NCI-H128 (cell line): ENCODE measurements around the gene DISC1.

Experiments used
- DNase-seq: peaks from one replicate; lab custom pipeline; 2025; ENCODE audit not compliant: unreplicated experiment; lab: John Stamatoyannopoulos, UW

Gene DISC1

DNA sequence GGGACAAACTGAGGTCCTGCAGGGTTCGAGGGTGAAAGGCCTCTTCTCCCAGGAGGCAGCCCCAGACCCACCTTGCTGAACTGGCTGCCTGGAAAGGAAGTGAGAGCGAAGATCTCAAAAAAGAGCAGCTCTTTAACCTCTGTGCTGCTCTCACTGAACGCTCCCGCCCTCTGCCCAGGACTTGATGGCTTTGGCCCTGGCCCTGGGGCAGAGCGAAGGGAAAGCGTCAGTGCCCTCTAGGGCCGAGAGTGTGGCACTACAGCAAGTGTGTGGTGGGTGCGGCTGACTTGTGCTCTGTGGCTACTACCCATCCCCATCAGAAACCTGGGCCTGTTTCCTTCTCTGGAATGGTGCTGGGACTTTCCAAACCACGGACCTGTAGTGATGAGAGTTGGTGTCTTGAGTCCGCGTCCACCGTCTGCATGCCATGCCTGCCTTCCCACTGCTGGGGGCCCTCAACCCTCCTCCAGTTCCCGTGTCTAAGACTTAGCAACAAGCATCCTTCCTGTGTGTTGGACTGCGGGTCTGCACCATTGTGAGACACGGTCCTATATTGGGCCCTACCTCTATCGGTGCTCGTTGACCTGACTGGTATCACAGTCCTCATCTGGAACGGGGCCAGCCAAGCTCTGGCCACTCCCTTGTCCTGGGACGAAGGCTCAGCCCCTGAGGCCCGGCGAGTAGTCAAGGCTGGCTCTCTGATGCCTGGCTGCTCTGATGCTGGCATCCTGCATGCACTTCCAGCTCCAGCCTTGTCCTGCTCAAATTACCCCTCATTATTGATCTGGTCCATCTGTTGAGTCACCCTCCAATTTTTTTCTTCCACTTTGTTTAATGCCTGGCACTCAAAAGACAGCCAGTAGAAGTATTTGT lies 180.3 kb downstream of the DISC1 start:
- no peak for DNase-seq

DNA sequence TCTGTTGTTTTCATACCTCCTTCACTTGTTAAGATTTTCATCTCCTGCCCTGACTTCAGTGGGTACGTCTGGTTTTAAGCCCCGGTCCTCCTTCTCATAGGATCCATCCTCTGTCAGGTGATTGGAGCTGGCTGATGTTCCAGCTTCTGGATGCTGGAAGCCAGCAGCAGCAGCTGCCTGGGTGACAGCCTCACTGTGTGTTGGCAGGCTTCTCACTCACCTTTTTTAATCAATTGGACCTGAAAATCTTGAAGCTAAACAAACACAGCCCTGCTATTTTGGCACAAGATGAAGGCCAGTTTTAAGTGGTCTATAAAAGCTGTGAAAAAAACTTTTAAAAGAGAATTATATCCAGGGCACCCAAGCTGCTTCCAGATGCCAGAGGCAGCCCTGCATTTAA lies 181.0 kb downstream of the DISC1 start:
- no peak for DNase-seq

DNA sequence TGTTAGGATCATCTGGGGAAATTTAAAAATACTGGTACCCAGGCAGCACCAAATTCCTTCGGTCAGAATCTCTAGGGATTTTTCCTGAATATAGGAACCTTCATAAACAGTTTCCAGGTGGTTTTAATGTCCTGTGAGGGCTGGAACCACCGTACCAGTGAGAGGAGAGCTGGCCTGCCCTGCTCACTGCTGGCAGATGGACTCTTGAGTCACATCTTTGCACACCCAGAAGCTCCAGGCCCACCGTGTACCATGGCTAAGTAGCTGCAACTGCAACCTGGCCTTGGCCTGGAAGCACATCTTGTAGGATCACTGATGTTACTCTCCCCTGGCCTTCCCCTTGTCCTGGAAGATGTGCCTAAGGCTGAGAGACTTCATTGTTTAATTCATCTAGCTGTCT lies 181.5 kb downstream of the DISC1 start:
- no peak for DNase-seq

DNA sequence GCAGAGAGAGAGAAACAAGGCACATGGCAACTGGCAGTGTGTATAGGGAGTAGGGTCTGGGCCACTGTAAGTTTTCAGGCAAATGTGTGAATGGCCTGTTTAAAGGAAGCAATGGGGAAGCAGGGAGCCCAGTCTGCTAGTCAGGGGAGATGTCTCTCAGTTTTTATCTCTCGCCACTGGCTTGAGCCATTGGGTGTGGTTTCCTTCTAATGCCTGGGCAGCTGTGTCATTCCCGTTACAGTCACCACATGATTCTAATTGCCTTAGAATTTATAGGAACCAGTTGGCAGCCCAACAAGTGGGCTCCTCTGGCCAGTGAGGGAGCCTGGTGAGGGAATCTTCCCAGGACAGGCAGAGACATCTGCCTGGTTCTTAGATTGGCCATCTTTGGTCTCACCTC lies 182.4 kb downstream of the DISC1 start:
- DNase-seq, result no peak

DNA sequence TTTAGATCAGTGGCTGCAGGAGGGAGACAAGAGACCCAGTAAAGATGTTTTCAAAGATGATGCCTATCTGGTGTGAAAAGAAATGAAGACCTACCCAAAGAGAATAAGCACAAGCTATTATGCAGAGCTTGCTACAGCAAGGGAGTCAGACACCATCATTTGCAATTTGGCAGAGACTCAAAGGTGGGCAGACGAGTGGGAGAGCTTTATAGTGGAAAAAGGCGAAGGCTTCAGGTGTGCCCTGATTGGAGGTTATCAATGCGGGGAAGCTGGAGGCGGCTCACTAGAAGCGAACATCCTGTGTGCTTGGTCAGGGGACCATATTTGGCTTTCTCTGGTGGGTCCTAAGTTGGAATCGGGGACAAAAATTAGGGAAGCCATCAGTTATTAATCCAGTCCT lies 183.8 kb downstream of the DISC1 start:
- DNase-seq, result no peak

DNA sequence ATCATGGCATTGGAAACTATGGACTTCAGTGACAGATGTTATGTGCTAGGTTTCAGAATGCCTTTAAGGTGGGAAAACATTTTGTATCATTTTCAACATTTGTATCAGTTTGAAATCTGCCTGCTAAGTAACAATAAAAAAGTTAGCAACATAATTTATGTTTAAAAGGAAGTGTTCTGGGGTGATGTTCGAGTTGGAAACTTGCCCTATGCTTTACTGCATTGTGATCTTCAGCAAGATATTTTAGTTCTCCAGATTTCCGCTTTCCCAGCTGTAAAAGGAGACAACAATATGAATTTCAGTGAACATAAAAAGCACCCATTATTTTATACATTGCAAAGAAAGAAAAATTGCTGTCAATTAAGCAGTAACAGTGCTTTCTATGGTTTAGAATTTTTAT lies 187.4 kb downstream of the DISC1 start:
- DNase-seq, result no peak

DNA sequence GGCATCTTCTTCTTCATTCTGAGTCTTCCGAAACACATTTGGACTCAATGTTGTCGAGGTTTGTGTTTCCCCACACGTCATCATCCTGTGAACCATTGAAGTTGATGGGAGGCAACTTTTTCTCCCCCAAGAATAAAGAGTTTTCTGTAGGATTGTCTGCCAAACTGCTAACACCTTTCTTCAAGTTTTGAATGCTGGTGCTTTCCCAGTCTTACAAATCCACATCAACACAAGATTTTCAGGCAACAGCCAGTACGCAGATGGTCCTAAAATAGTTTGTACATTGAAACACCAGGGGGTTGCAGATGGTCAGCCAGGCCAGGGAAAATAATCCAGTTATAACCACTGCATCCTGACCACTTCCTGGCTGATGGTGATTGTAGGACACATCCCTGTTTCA lies 187.9 kb downstream of the DISC1 start:
- no peak for DNase-seq

DNA sequence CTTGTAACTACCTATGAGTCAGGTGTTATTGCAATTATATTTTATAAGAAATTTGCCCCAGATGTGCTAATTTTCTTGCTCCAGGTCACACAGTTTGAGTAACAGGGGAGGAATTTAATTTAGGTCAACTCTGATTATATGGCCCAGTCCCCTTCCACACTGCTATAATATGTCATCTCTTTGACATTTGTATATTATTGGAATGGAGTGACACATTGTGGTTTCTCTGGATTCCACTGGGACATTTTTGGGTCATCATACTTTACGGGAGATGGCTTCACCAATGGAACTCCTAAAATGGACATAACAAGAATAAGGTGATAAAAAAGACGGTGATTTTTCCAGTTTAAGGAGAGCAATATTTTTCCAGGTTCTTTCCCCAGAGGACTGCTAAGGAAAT lies 191.2 kb downstream of the DISC1 start:
- DNase-seq, result no peak

DNA sequence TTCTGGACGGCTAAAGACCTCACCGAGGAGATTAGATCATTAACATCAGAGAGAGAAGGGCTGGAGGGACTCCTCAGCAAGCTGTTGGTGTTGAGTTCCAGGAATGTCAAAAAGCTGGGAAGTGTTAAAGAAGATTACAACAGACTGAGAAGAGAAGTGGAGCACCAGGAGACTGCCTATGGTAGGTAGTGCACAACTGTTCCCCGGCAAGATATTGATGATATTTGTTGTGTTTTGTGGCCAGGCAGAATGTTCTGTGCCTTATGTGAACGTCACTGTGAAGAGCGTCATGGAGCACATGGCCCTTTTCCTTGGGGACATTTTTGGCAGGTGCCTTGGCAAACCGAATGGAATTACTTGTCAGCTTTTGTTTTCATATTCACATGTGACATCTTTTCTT lies 191.7 kb downstream of the DISC1 start:
- no peak for DNase-seq

DNA sequence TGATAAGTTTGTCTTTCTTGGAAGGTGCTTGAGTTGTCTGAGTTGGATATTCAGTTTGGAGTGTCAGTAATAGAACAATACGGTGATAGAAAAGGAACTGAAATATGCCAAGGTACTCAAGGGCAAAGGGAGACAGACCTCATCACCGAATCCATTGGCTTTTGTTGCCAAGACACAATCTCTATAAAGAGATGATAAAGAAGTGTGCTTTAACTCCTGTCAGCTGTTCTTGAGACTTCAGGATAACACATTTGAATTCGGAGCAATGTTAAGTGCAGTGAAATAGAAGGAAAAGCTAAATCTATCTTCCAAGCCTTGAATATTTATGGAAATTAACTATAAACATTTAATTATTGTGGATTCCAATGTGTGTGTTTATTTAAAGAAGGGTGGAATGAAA lies 194.7 kb downstream of the DISC1 start:
- DNase-seq, result no peak

DNA sequence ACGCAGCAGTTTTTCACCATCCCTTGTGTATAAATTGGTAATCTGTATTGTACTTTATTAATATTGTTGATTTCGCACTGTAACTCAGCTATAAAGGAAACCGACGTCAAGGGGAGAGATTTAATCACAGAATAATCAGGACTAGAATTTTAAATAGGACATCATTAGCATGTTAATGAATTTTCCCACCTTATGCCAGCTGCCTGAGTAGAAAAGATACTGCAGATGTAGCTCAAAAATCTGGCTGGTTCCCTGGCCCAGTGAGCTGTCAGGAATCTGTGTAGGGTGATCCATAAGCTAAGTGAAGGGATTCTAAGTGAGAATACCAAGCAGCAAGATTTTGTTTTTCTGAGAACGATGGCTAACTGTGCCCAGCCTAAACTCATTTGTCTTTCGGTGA lies 195.5 kb downstream of the DISC1 start:
- no peak for DNase-seq

DNA sequence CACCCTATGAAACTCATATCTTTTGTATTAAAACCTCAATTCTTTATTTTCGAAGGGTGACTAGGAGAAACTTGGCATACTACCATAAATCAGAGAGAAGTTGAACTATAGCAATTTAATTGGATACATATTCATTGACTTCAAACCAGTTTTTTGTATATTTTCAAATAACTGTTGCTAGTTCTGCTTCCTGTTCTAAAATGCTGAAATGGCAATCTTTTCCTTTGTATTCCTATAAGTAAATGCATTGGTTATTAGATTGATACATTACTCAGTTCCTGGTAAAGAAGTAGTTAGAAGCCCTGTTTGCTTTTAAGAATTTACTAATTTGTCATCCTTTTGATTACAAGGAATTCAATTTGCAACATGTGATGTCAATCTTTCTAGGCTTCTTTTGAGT lies 200.0 kb downstream of the DISC1 start:
- DNase-seq, result no peak

DNA sequence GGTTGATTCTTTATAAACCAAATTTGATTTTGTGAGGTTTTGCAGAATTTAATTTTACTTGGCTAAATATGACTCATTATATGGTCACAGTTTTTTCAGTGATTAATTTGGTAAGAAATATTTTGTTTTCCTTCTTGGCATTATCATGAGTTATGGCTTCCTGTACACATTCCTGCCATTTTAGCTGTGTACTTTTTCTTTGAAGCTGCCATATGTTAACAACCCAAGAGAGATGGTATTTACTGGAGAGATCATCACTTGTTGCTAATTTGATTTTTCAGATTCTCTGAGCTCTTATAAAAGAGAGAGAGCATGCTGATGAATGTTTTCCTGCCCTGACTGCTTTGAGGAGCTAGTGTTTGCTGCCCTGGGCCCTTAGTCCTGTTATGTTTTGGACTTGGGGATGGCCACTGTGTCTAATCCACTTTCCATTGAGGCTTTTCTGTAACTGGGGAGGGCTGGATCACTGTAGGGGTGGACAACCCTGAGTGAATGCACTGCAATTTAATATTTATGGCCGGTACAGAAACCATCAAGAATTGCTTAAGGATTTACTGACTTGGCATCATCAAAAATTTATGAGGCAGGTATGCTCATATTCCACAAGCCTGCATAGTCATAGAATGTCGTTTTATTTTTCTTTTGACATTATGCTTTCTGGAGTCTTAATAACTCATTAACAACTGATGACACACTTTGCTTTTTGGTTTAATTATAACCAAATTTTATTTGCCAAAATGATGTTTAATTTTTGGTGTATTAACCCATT lies 200.9 kb downstream of the DISC1 start:
- DNase-seq, result no peak

DNA sequence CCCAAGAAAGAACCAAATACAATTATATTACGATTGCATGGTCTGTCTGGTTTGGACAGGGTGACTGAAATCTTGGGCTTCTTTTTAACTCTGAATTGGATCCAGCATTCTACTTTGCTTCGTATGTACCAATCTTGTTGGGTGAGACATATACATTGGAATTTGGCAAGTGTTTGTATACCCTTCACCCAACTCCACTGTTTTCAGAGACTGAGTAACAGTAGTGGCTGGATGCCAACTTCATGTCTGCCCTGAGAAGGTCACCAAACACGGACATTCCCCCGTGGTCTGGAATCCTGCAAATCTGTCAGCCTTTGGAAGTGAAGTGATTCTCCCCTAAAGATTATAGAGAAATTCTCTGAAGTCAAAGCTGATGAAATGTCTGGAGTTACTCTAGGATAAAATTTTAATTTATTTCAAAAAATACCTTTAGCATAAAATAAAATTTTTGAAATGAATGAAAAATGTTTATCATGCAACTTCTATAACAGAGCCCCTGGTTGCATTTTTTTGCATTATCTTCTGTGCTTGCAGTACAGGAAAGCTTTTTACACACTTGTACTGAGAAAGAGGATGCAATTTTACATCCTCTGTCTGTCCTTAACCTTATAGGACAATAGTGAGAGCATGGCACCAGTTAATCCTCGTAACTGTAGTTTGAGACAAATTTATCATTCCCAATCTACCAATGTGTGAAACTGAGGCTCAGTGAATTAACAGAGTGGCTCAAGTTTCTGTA lies 201.8 kb downstream of the DISC1 start:
- no peak for DNase-seq

DNA sequence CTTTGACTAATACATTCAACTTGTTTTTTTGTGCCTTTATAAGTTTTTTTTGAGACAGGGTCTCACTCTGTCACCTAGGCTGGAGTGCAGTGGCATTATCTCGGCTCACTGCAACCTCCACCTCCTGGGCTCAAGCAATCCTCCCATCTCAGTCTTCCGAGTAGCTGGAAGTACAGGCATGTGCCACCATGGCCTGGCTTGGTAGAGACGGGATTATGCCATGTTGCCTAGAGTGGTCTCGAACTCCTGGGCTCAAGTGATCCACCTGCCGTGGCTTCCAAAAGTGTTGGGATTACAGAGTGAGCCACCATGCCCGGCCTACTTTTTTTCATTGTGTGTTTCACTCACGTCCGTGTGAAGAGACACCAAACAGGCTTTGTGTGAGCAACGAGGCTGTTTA lies 202.7 kb downstream of the DISC1 start:
- DNase-seq, result no peak

DNA sequence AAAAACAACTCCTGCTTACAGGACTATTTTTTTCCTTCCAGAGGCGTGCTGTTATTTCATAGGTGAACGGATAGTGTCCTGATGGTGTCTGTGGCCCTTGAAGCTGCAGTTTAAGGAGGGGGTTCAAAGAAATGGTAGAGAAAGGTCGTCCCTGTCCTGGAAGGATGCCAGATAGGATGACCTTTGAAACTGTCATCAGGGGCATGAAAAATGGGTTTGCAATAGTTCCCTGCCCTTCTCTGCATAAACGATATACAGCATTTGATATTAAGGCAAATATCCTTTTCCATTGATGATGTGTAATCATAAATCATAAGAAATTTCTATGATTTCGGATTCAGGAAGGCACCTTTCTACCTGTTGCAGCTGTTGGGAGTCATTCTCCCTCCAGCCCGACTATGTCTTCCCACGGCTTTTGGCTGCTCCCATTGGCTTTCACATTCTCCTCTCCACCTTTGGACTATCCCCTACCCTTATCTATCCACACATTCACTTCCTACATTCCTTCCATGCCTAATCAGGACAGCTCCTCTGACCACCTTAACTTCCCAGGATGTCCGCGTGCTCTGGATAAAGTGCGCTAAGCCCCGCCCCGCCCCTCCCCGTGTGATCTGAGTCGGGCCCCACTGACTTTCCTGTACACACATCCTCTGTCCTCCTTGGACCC lies 209.8 kb downstream of the DISC1 start:
- DNase-seq, result no peak

DNA sequence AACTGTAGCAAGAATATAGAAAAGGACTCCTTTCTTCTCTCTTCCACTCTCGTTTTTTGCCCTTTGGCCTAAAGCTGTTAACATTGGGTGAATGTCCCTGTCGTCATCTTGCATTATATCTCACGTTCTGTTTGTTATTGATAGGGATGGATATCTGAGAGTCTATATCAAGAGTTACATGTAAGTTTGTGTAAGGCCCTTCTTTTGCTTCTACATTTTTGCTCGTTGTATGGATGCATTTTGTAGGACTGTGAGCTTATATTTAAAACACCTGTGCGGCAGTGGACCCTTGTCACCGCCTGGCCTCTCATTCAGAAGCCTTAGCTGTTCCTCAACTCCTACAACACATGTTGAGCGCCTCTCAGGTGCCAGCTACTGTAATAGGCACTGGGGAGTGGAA lies 211.9 kb downstream of the DISC1 start:
- DNase-seq, result no peak

DNA sequence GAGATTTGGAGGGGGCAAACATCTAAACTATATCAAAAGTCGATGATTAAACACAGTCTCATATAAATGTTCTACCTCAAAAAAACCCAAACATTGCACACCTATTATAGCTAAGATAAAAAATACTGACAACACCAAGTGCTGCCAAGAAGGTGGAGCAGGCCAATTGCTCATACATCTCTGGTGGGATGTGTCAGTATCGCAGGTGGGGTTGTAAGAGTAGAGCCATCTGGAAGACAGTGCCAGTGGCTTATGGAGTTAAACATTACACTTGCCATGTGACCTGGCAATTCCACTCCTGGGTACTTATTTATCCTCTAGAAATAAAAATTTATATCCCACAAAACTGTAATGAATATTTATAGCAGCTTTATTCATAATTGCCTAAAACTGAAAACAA lies 213.4 kb downstream of the DISC1 start:
- DNase-seq, result no peak

DNA sequence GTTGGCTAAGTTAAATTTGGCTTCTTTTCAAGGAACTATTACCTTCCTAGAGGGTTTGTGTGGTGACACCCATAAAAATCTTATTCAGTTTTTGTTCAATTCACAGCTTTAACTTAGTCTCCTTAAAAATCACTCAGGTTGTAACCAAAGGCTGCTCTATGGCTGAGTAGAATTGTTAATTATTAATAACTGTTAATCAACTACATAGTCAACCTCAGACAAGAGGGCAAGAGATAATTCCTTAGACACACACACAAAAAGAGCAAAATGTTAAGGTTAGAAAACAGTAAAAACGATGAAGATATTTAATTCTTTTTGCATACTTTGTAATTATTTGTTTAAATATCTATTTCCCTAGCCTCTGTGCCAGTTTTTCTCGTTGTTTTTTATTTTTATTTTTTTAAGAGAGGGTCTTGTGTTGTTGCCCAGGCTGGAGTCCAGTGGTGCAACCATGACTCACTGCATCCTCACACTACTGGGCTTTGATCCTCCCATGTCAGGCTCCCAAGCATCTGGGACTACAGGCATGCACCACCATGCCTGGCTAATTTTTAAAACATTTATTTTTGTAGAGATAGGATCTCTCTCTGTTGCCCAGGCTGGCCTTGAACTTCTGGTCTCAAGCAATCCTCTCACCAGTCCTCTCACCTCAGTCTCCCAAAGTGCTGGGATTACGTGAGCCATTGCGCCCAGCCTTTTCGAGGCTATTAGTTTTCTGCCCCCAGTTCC lies 215.2 kb downstream of the DISC1 start:
- no peak for DNase-seq

DNA sequence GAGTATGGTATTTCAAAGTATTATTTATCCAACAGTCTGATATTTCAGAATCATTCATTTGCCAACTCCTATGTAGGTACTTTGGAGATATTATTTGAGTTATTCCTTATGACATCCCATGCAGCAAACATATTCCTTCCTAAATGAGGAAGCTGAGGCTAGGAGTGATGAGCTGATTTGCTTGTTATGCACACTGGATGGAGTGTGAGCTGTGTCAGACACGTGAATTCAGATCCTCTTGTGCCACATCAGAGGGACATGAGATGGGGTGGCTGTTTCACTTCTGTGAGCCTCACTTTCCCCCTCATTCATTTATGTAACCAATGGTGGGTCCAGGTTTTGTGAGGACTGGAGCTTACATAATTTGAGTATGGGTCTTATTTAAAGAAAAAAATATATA lies 215.9 kb downstream of the DISC1 start:
- no peak for DNase-seq
